IgD-negative memory B cell (primary cell): ENCODE results near the gene SYT6. TPM values are rescaled to one million over a fixed set of nuclear protein-coding genes. Genes with fewer than 3 reads are reported as not detected.

Source experiments
- H3K27ac Mint-ChIP-seq, 3 donors: one replicate each; pipeline ENCODE4 v1.8.0; 2020 to 2022; ENCODE audit warnings: mild to moderate bottlenecking in 3 of 3, mixed read lengths in 3 of 3, moderate library complexity in 1 of 3
- H3K27me3 Mint-ChIP-seq: one replicate; pipeline ENCODE4 v1.8.0; 2021; ENCODE audit warnings: mixed read lengths
- H3K36me3 Mint-ChIP-seq: one replicate; pipeline ENCODE4 v1.8.0; 2020; ENCODE audit warnings: mild to moderate bottlenecking, mixed read lengths
- H3K4me1 Mint-ChIP-seq, 3 donors: one replicate each; pipeline ENCODE4 v1.8.0; 2020 to 2022; ENCODE audit warnings: mixed read lengths in 3 of 3, mild to moderate bottlenecking in 1 of 3
- H3K4me3 Mint-ChIP-seq, 4 donors: one replicate each; pipeline ENCODE4 v1.8.0; 2020 to 2022; ENCODE audit warnings: mild to moderate bottlenecking in 4 of 4, mixed read lengths in 4 of 4, moderate library complexity in 3 of 4
- H3K9me3 Mint-ChIP-seq, 3 donors: one replicate each; pipeline ENCODE4 v1.8.0; 2020 to 2021; ENCODE audit warnings: mixed read lengths in 3 of 3, mild to moderate bottlenecking in 1 of 3
- polyA plus RNA-seq: library from polyadenylated mRNA; unstranded; fragments of 300-500 nt; fragmentation: Illumina TruSeq; gene quantifications from one replicate; pipeline ENCODE4 v1.2.3, GENCODE V29; 2021

The SYT6 gene
- polyA plus RNA-seq, 1 donor from 2014 or later: not detected

DNA sequence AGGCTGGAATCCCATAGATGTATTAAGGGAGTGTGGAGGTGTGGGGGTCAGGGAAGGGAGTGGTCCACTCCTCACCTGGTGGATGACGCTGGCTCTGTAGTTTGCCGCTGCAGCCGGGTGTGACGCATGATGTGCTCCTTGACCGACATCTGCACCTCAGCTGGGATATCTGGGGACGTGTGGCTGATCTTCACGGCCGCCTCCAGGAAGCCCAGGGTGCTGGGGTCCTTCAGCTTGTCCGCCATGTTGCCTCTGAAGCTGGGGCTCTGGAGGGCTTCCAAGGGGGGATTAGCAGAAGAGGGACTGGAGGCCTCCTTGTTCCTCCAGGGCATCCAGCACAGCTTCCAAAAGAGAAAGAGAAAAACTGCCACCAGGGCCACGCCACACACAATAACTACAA is 14.1 kb downstream of the SYT6 start:
- peaks cover 5% of the 10 kb centered on the region for H3K36me3 Mint-ChIP-seq
- H3K4me3 Mint-ChIP-seq: no peak overlapping the region
- H3K27me3 Mint-ChIP-seq: peaks cover 10% of the 10 kb centered on the region
- H3K4me1 Mint-ChIP-seq: no peaks in the 10 kb centered on the region
- H3K9me3 Mint-ChIP-seq: peaks cover 0 to 3% (median 2%) of the 10 kb centered on the region in 3 donors
- no peak overlapping the region for H3K27ac Mint-ChIP-seq

DNA sequence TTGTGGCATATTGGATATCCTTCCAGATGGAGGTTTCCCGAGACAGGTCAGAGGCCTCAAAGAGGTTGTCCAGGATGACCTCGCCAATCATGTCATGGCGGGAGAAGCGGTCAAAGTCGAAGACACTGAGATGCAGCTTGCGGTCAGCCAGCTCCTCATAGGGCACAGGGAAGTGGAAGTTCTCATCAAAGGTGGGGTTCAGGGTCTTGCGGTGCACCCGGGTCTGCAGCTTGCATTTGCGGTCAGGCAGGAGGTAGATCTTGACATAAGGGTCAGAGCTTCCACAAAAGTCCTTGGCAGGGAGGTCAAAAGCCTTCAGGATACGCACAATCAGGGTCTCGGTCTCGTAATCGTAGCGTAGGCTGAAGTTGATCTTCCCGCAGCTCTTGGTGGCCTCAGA is 16.2 kb downstream of the SYT6 start:
- Mint-ChIP-seq H3K4me3 (no peak overlapping the region), H3K27me3 (peaks cover 10% of the 10 kb centered on the region), H3K36me3 (peaks cover 5% of the 10 kb centered on the region), H3K9me3 (peaks cover 0 to 3% (median 2%) of the 10 kb centered on the region in 3 donors), H3K27ac (no peak overlapping the region), H3K4me1 (no peaks in the 10 kb centered on the region)

DNA sequence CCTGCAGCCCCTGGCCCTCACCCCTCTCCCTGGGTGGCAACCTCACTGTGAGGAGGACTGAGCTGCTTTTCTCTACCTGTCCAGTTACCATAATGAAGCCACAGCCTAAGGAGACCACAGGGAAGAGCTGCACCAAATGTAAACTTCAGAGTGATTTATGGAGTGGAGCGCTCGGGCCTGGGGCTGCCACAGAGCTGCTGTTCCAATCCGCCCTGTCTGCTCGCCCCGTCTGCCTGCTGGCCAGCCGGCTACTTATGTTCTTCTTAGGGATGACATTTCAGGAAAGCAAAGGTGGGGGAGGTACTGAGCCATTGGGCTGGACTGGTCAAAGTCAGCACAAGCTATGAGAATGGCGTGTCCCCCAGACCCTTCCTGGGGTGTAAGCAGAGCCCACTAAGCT is 17.9 kb downstream of the SYT6 start:
- no peak overlapping the region for H3K4me3 Mint-ChIP-seq
- peaks cover 5% of the 10 kb centered on the region for H3K36me3 Mint-ChIP-seq
- H3K27me3 Mint-ChIP-seq: peaks cover 6% of the 10 kb centered on the region
- H3K27ac Mint-ChIP-seq: no peak overlapping the region
- no peaks in the 10 kb centered on the region for H3K4me1 Mint-ChIP-seq
- H3K9me3 Mint-ChIP-seq: no peaks in the 10 kb centered on the region

DNA sequence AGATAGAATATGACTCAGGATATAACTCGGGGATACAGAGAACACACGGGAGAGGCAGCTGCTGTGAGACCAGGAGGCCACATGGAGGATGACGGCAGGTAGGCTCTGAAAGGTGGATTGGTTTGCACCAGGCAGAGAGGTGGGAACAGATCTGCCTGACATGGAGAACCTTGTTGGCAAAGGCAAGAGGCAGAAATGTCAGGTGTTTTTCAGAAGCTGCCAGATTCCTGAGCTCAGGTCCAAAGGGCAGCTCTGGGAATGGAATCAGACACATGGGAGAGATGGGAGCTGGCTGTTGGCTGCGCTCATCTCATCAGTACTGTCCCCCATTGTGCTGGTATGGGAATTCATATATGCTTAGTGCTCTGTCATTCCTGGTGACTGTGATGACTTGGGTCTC is 19.2 kb downstream of the SYT6 start:
- peaks cover 10% of the 10 kb centered on the region for H3K27me3 Mint-ChIP-seq
- H3K4me3 Mint-ChIP-seq: no peak overlapping the region
- H3K9me3 Mint-ChIP-seq: peaks cover 0 to 2% (median 0%) of the 10 kb centered on the region in 3 donors
- no peak overlapping the region for H3K27ac Mint-ChIP-seq
- peaks cover 5% of the 10 kb centered on the region for H3K36me3 Mint-ChIP-seq
- H3K4me1 Mint-ChIP-seq: peaks cover 0 to 2% (median 0%) of the 10 kb centered on the region in 3 donors

DNA sequence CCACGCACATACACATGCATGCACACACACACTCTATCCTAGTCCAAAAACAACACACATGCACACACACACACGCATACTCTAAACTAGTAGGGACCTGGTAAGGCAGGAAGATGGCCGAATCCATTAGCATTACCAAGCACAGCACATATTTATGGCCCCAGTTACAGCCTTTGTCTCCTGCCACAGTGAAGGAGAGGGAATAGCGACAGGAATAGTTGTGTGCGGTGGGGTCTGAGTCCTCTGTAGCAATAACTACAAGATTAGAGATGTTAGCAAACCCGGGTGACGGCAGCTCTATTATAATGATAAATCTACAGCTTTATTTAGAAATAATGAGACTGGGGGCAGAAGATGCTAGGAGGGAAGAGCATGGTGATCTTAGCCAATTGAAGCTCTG is 20.5 kb downstream of the SYT6 start:
- H3K9me3 Mint-ChIP-seq: peaks cover 0 to 4% (median 0%) of the 10 kb centered on the region in 3 donors
- peaks cover 5% of the 10 kb centered on the region for H3K36me3 Mint-ChIP-seq
- peaks cover 13% of the 10 kb centered on the region for H3K27me3 Mint-ChIP-seq
- no peak overlapping the region for H3K27ac Mint-ChIP-seq
- H3K4me3 Mint-ChIP-seq: no peak overlapping the region
- peaks cover 0 to 4% (median 0%) of the 10 kb centered on the region in 3 donors for H3K4me1 Mint-ChIP-seq

DNA sequence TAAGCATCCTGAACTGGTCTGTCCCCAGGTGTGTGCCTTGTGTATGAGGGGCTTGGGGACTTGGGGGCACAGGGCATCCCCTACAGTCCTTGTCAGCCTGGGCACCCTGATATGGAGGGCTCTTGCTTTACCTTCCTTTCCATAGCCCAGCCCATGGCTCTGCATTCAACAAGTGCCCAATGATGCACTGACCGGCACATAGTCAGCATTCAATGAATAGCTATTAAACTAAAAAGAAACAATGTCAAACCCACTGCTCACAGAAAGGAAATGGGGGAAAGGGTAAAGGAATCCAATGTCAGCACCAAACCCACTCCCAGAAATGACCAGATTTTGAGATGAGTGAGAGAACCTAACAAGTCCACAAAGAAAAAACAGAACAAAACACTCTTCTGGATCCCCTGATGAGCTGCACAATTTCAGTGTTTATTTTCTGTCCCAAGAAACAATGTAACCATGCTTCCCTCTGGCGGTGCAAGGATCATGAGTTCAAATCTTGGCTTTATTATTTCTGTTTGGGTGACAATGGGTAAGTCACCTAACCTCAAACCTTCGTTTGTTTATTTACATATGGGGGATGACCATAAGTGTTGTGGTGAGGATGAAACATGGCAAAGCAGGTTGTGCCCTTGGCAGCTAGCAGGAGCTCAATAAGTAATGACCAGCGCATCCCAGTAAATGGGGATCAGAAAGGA is 22.0 kb downstream of the SYT6 start:
- peaks cover 5% of the 10 kb centered on the region for H3K36me3 Mint-ChIP-seq
- peaks cover 0 to 4% (median 0%) of the 10 kb centered on the region in 3 donors for H3K9me3 Mint-ChIP-seq
- H3K4me3 Mint-ChIP-seq: no peak overlapping the region
- no peak overlapping the region for H3K27ac Mint-ChIP-seq
- H3K4me1 Mint-ChIP-seq: peaks cover 0 to 4% (median 0%) of the 10 kb centered on the region in 3 donors
- H3K27me3 Mint-ChIP-seq: peaks cover 13% of the 10 kb centered on the region

DNA sequence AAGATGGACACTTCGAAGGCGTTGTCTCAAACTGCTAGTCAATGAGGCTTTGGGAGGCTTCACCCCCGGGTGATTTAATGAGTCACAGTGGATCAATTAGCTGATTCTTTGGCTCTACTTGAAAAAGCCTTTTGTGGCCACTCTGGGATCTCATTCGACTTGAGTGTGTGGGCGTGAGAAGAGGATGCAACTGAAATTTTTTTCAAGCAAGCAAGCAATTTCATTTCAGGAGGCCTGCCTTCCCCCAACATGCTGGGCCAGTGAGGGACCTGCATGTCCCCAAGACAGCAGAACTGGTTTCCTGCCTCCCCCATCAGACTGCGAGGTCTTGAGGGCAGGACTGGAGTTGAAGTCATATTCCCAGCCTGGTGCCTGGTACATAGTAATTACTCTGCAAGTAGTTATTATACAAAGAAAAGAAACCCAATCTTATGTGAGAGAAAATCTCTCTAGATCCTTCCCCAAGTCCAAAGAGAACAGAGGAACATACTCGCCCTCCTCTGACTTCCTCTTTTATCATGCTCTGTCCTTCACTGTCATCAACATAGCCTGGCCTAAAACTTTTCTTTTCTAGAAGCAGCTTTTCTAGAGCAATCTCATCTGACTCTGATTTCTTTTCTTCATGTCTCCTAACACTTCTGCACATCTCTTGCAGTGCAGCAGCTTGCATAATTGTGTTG is 22.7 kb downstream of the SYT6 start:
- Mint-ChIP-seq H3K4me3 (no peak overlapping the region), H3K27ac (no peak overlapping the region), H3K36me3 (peaks cover 5% of the 10 kb centered on the region), H3K9me3 (peaks cover 0 to 4% (median 0%) of the 10 kb centered on the region in 3 donors), H3K27me3 (peaks cover 13% of the 10 kb centered on the region), H3K4me1 (peaks cover 0 to 4% (median 0%) of the 10 kb centered on the region in 3 donors)

DNA sequence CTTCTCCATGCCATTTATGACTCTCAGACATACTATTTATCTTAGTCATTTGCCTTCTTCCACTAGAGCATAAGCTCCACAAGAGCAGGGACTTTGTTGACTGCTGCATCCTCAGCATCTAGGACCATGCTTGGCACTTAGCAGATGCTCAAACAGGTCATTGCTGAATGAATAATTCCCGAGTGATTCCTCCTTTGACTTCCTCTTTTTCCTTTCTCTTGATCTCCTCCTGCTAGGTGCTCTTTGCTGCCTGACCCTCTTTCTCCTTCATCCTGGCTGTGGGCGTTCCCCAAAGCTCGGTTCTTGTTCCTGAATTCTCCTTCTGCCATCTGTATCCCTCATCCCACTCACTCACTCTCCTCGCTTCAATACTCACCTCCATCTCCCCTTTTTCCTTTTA is 23.5 kb downstream of the SYT6 start:
- peaks cover 0 to 4% (median 0%) of the 10 kb centered on the region in 3 donors for H3K9me3 Mint-ChIP-seq
- peaks cover 0 to 4% (median 0%) of the 10 kb centered on the region in 3 donors for H3K4me1 Mint-ChIP-seq
- H3K36me3 Mint-ChIP-seq: peaks cover 2% of the 10 kb centered on the region
- peaks cover 10% of the 10 kb centered on the region for H3K27me3 Mint-ChIP-seq
- no peak overlapping the region for H3K27ac Mint-ChIP-seq
- H3K4me3 Mint-ChIP-seq: no peak overlapping the region

DNA sequence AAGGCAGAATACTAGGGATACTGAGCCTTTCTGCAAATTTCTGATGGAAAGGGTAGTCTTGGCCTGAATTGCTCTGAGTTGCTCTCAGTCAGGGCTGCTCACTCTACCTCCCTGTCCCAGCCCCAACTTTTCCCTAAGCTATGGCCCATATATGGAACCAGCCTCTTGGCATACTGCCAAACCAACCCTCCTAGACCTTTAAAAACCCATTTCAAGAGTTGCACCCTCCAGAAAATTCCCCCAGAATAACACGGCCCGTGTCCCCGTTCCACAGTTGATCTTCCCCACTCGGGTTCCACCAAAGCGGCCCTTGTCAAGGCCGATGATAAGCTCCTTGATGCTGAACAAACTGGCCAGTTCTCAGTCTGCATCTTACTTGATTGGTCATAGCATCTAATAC is 25.4 kb downstream of the SYT6 start:
- peaks cover 0 to 4% (median 0%) of the 10 kb centered on the region in 3 donors for H3K9me3 Mint-ChIP-seq
- peaks cover 11% of the 10 kb centered on the region for H3K27me3 Mint-ChIP-seq
- H3K27ac Mint-ChIP-seq: no peak overlapping the region
- no peaks in the 10 kb centered on the region for H3K36me3 Mint-ChIP-seq
- H3K4me1 Mint-ChIP-seq: peaks cover 0 to 4% (median 0%) of the 10 kb centered on the region in 3 donors
- H3K4me3 Mint-ChIP-seq: no peak overlapping the region

DNA sequence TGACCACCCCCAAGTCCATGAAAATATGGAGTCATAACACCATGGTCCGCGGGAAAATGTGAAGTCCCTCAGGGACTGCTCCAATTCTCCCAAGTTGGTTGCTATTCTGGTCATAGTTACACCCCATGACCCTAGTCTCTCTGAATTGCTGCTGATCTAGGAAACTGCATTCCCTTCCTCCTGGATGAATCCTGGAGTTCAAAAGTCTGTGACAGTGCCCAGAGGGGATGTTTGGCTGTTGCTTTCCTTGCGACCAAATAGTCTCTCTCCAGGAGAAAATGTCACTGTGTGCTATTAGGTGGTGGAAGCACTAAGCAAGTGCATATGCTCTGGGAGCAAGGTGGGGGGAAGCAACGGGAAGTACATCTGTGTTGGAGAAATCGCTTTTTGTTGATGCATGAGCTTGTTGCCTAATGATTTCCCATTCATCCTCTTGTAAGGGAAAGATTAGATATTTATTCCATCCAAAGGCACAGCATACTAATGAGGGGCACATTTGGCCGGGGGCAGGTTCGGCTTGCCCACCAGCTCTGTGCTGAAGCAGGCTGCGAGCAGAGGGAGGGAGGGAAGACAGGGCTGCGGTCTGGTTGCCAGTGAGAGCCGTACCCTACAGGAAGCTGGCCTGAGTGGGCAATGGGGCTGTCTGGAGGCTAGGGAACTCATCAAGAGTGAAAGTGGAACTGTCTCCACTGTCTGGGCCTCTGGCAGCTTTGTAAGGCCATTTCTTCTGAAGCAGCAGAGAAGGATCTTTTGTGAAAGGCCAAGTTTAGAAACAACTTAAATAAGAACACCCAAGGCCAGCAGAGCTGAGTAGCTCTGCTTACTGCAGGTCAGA is 27.2 kb downstream of the SYT6 start:
- no peak overlapping the region for H3K4me3 Mint-ChIP-seq
- H3K27ac Mint-ChIP-seq: no peak overlapping the region

DNA sequence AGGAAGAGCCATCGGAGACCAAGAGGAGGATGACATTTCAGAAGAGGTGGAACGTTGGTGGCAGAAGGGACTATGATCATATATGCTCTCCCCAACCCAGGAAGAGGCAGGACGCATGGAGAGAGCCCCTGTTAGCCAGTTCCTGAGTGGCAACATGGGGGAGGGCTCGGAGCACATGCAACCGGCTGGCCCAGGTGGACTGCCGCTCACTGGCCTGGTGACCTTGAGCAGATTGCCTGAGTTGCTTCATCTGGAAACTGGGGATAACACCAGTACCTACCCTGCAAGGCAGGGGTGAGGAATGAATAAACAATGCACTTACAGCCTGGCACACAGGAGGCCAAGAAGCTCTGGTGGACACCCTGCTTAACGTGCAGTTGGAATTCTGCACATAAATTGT is 29.0 kb downstream of the SYT6 start:
- Mint-ChIP-seq H3K27me3 (peaks cover 9% of the 10 kb centered on the region), H3K9me3 (peaks cover 0 to 2% (median 0%) of the 10 kb centered on the region in 3 donors), H3K36me3 (peaks cover 2% of the 10 kb centered on the region), H3K27ac (no peak overlapping the region), H3K4me3 (no peak overlapping the region), H3K4me1 (peaks cover 0 to 2% (median 0%) of the 10 kb centered on the region in 3 donors)

More for the DNA sequence above, 27.2 kb downstream of the SYT6 start:
- Mint-ChIP-seq H3K4me1 (peaks cover 0 to 4% (median 0%) of the 10 kb centered on the region in 3 donors), H3K9me3 (peaks cover 0 to 4% (median 0%) of the 10 kb centered on the region in 3 donors), H3K27me3 (peaks cover 12% of the 10 kb centered on the region), H3K36me3 (no peaks in the 10 kb centered on the region)

DNA sequence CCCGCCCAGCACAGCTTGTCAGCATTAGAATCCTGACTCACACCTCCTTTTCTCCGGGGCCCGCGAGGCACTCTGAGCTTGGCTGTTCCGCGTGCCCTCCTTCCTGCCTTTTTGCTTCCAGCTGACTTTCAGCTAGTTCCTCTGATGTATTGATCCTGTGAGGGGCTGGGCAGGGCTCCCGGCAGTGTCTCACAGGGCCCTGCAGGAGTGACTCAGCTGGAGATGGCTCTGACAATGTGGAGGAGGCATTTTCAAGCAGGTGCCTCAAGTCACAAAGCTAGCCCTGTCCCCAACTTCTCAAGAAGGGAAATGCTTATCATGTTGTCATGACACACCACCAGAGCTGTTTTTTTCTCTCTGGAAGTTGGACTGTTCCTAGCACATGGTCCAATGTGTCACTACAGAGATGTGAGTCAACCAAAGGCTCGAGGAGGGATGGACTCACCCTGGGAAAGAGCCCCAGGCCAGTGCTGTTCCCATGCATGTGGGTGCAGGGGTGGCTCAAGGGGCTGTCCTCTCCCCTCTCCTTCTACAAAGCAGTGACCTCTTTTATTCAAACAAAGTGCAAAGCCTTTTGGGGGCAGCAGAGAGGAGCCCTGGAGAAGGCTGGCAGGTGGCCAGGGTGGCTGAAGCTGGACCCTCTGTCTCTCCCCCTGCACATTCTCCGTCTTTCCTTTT is 30.6 kb downstream of the SYT6 start:
- Mint-ChIP-seq H3K4me3 (no peak overlapping the region), H3K36me3 (peaks cover 2% of the 10 kb centered on the region), H3K27me3 (peaks cover 12% of the 10 kb centered on the region), H3K4me1 (no peaks in the 10 kb centered on the region), H3K27ac (no peak overlapping the region), H3K9me3 (no peaks in the 10 kb centered on the region)

DNA sequence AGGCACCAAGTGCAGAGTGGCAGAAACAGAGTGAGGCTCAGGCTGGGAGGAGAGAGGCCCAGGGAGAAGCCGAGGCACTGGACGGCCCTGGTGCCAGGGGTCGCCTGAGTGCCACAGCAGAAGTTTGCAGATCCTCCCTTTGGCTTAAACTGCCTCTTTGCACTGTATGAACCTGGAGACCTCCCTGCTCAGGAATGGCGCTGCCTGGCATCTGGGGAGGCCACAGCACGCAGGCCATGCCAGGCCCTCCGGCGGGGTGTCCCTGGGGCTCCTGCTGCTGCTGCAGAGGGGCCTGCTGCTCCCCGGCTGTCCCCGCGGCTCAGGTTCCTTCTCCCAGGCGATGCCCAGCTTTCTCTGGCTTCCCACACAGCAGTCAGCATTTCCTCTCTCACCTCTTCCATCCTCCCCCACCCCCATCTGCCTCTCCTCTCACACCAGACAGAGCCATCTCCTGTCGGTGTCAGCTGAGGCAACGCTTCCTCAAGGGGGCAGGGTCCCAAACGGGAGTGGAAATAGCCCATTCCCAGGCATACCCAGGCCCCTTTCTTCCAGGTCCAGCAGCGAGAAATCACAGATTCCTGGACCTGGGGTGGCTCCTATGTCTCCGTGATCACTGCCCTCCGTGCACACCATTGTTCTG is 35.2 kb downstream of the SYT6 start:
- no peak overlapping the region for H3K27ac Mint-ChIP-seq
- peaks cover 0 to 2% (median 0%) of the 10 kb centered on the region in 3 donors for H3K4me1 Mint-ChIP-seq
- peaks cover 15% of the 10 kb centered on the region for H3K27me3 Mint-ChIP-seq
- H3K4me3 Mint-ChIP-seq: no peak overlapping the region
- peaks cover 2% of the 10 kb centered on the region for H3K36me3 Mint-ChIP-seq
- H3K9me3 Mint-ChIP-seq: no peaks in the 10 kb centered on the region

DNA sequence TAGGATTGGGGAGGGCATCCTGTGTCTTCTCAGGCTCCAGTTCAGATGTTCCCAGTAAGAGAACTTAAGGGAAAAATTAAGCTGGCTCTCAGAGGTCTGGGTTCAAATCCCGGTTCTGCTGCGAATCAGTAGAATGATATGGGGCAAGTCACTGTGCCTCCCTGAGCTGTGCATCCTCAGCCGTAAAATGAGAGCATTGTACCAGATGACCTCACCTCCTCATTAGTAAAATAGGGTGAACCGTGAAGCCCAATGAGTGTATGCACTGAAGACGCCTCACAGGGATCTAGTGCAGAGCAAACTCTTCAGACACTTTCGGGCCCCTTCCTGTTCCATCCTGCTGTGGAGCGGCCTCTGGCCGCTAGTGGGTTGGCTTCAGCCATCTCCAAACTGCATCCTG is 36.0 kb downstream of the SYT6 start:
- Mint-ChIP-seq H3K27ac (no peak overlapping the region), H3K36me3 (peaks cover 2% of the 10 kb centered on the region), H3K4me3 (no peak overlapping the region), H3K27me3 (peaks cover 19% of the 10 kb centered on the region), H3K9me3 (no peaks in the 10 kb centered on the region), H3K4me1 (peaks cover 0 to 5% (median 0%) of the 10 kb centered on the region in 3 donors)
